Caco-2 (cell line): ENCODE data around the gene PHLPP1. TPM values are rescaled to one million over a fixed set of nuclear protein-coding genes. Genes with fewer than 3 reads are reported as not detected.

Experiments
- BruUV-seq: library from RNA; stranded (reverse); fragments of 400-500 nt; replicated peaks from 2 replicates; lab custom pipeline; 2021; lab: Mats Ljungman, UMichigan
- CTCF ChIA-PET: fragments of 300-600 bp; sonication (Branson Sonifier 250); formaldehyde crosslinking; loops from one replicate; lab custom pipeline; 2022; ENCODE audit warnings: antibody characterized with exemption; lab: Charles Lee
- POLR2A ChIA-PET: fragments of 300-600 bp; sonication (Branson Sonifier 250); formaldehyde crosslinking; loops from one replicate; lab custom pipeline; 2022; ENCODE audit warnings: antibody characterized with exemption; lab: Charles Lee
- DNase-seq, 2 experiments: peaks; one replicate each; pipeline versions ENCODE4 v3.0.0 to v3.0.0-alpha.2; 2020 to 2022
- H3K27me3 ChIP-seq: replicated peaks from 2 replicates; pipeline ENCODE4 v1.6.0; 2011; ENCODE audit warnings: low read length; ENCODE audit not compliant: control insufficient read depth, insufficient read depth
- H3K36me3 ChIP-seq: 2 replicates; pipeline ENCODE4 v1.5.1; 2011; ENCODE audit warnings: low read length; ENCODE audit not compliant: control insufficient read depth, insufficient read depth
- H3K4me1 ChIP-seq: fragments of 250-450 bp; sonication (Bioruptor Pico); 2 replicates; pipeline ENCODE4 v1.5.1; 2020; ENCODE audit warnings: mild to moderate bottlenecking
- H3K4me3 ChIP-seq: 2 replicates; pipeline ENCODE4 v1.5.1; 2011; ENCODE audit warnings: low read depth, mild to moderate bottlenecking, control low read depth, low read length
- H3K9me3 ChIP-seq: fragments of 250-450 bp; sonication (Bioruptor Pico); 2 replicates; pipeline ENCODE4 v1.5.1; 2020; ENCODE audit warnings: mild to moderate bottlenecking, moderate library complexity
- H3K27ac Mint-ChIP-seq: one replicate; pipeline ENCODE4 v1.8.0; 2022; ENCODE audit warnings: mixed read lengths; ENCODE audit not compliant: unreplicated experiment
- H3K27me3 Mint-ChIP-seq: one replicate; pipeline ENCODE4 v1.8.0; 2022; ENCODE audit warnings: mixed read lengths; ENCODE audit not compliant: insufficient read depth, unreplicated experiment
- H3K36me3 Mint-ChIP-seq: one replicate; pipeline ENCODE4 v1.8.0; 2022; ENCODE audit warnings: mild to moderate bottlenecking, mixed read lengths; ENCODE audit not compliant: insufficient read depth, unreplicated experiment
- H3K4me1 Mint-ChIP-seq: one replicate; pipeline ENCODE4 v1.8.0; 2022; ENCODE audit warnings: low read depth, mixed read lengths; ENCODE audit not compliant: unreplicated experiment
- H3K4me3 Mint-ChIP-seq: one replicate; pipeline ENCODE4 v1.8.0; 2022; ENCODE audit warnings: mild to moderate bottlenecking, moderate library complexity, mixed read lengths; ENCODE audit not compliant: unreplicated experiment
- H3K9me3 Mint-ChIP-seq: one replicate; pipeline ENCODE4 v1.8.0; 2022; ENCODE audit warnings: mixed read lengths; ENCODE audit not compliant: unreplicated experiment
- CTCF ChIP-seq, 2 experiments: fragments of 200-600 bp in 1 of 2; IDR thresholded peaks; 1 replicate in 1 of 2; 2 replicates in 1 of 2; pipeline versions ENCODE4 v1.5.1 to v1.8.0; 2011 to 2022; ENCODE audit warnings: antibody characterized with exemption in 1 of 2, control low read depth in 1 of 2, inconsistent platforms in 1 of 2, low read depth in 1 of 2, low read length in 1 of 2, mild to moderate bottlenecking in 1 of 2, moderate library complexity in 1 of 2; ENCODE audit not compliant: insufficient read depth in 1 of 2, severe bottlenecking in 1 of 2, unreplicated experiment in 1 of 2
- intact Hi-C: fragments of 100-400 bp; cut with micrococcal nuclease; formaldehyde crosslinking; loops from one replicate; pipeline ENCODE4 v1.10.0; 2022; ENCODE audit not compliant: unreplicated experiment
- total RNA-seq: library from RNA; stranded (reverse); gene quantifications from 2 replicates; pipeline ENCODE4 v1.2.3, GENCODE V29; 2022

The PHLPP1 gene
- total RNA-seq, 1 experiment from 2014 or later, result 20.1 TPM

GRCh38 chr18:62827397-62827796 lies 112.1 kb downstream of the PHLPP1 start:
- no peaks in the 10 kb centered on the region for H3K4me1 ChIP-seq
- H3K9me3 ChIP-seq, result no peaks in the 10 kb centered on the region
- Mint-ChIP-seq H3K27ac (no peak overlapping the region), H3K36me3 (peaks cover 12% of the 10 kb centered on the region), H3K4me1 (peaks cover 7% of the 10 kb centered on the region), H3K4me3 (no peak overlapping the region), H3K27me3 (no peaks in the 10 kb centered on the region), H3K9me3 (no peaks in the 10 kb centered on the region)
- POLR2A ChIA-PET, result no interaction called here
- H3K4me3 ChIP-seq, result no peak overlapping the region
- CTCF ChIA-PET, result no interaction called here
- intact Hi-C loops, result no loop called here
- no peak for TF ChIP-seq CTCF (IDR thresholded peaks at IDR 0.05; ENCODE audit: insufficient read depth in 1 of 2, low read depth in 1 of 2, low read length in 1 of 2, severe bottlenecking in 1 of 2, unreplicated experiment in 1 of 2)
- no TSS peak for BruUV-seq
- H3K27me3 ChIP-seq, result no peaks in the 10 kb centered on the region
- DNase-seq, result no peak
- no peaks in the 10 kb centered on the region for H3K36me3 ChIP-seq

GRCh38 chr18:62828091-62828640 lies 112.8 kb downstream of the PHLPP1 start:
- POLR2A ChIA-PET, result no interaction called here
- H3K27ac Mint-ChIP-seq, result peak overlapping the region; percentile 40
- intact Hi-C loops, result no loop called here
- peaks cover 12% of the 10 kb centered on the region for H3K36me3 Mint-ChIP-seq
- no TSS peak for BruUV-seq
- Histone ChIP-seq H3K4me3 (no peak overlapping the region), H3K27me3 (no peaks in the 10 kb centered on the region), H3K4me1 (no peaks in the 10 kb centered on the region), H3K9me3 (no peaks in the 10 kb centered on the region), H3K36me3 (no peaks in the 10 kb centered on the region)
- TF ChIP-seq CTCF (IDR thresholded peaks at IDR 0.05; ENCODE audit: insufficient read depth in 1 of 2, low read depth in 1 of 2, low read length in 1 of 2, severe bottlenecking in 1 of 2, unreplicated experiment in 1 of 2), result no peak
- no peak for DNase-seq
- H3K27me3 Mint-ChIP-seq, result no peaks in the 10 kb centered on the region
- H3K4me3 Mint-ChIP-seq, result no peak overlapping the region
- H3K9me3 Mint-ChIP-seq, result no peaks in the 10 kb centered on the region
- CTCF ChIA-PET, result no interaction called here
- peaks cover 8% of the 10 kb centered on the region for H3K4me1 Mint-ChIP-seq

GRCh38 chr18:62828852-62829251 lies 113.5 kb downstream of the PHLPP1 start:
- Histone ChIP-seq H3K4me3 (no peak overlapping the region), H3K9me3 (no peaks in the 10 kb centered on the region), H3K27me3 (no peaks in the 10 kb centered on the region), H3K36me3 (no peaks in the 10 kb centered on the region), H3K4me1 (no peaks in the 10 kb centered on the region)
- CTCF ChIA-PET, result no interaction called here
- Mint-ChIP-seq H3K36me3 (peaks cover 12% of the 10 kb centered on the region), H3K4me3 (no peak overlapping the region), H3K9me3 (no peaks in the 10 kb centered on the region), H3K4me1 (peaks cover 8% of the 10 kb centered on the region), H3K27me3 (no peaks in the 10 kb centered on the region), H3K27ac (no peak overlapping the region)
- POLR2A ChIA-PET, result no interaction called here
- intact Hi-C loops, result no loop called here
- no peak for TF ChIP-seq CTCF (IDR thresholded peaks at IDR 0.05; ENCODE audit: insufficient read depth in 1 of 2, low read depth in 1 of 2, low read length in 1 of 2, severe bottlenecking in 1 of 2, unreplicated experiment in 1 of 2)
- DNase-seq, result no peak
- BruUV-seq, result no TSS peak
